Measurements from ENCODE around the gene KRI1. TPM values are rescaled to one million over a fixed set of nuclear protein-coding genes. Genes with fewer than 3 reads are reported as not detected.
A peak's percentile ranks its signal among the peaks of the same experiment; 100 is the strongest.

KRI1 gene
- total RNA-seq, 1 experiment from 2014 or later: 57.4 TPM

GRCh38 chr19:10517361-10517759, 48.5 kb downstream of the KRI1 start, which contains the start of gene S1PR5:
Gene S1PR5, minus strand, starts transcription at chr19:10517447. Its CDS starts 2,436 bp downstream, at chr19:10515011.
- no peak within 1 kb of the TSS for H3K4ac ChIP-seq (ENCODE audit: low read depth, low read length)

More at GRCh38 chr19:10517361-10517759, 48.5 kb downstream of the KRI1 start, which contains the start of gene S1PR5:
- Histone ChIP-seq H3K9ac (ENCODE audit: extremely low read depth, insufficient read length, low read length) (no peak within 1 kb of the TSS), H2BK15ac (ENCODE audit: low read depth, low read length) (no peak within 1 kb of the TSS), H3K27me3 (ENCODE audit: insufficient read depth, low read length) (peaks cover 7% of the 10 kb centered on the region; the same call in 1 of the 2 replicates), H4K20me1 (ENCODE audit: control insufficient read depth, insufficient read depth, insufficient read length) (no peaks in the 10 kb centered on the region), H3K79me2 (ENCODE audit: insufficient read depth, low read length) (no peaks in the 10 kb centered on the region), H4K8ac (replicated peaks; ENCODE audit: insufficient read length, low read depth, low read length) (no peak within 1 kb of the TSS), H2AFZ (ENCODE audit: low read length) (peak within 1 kb of the TSS; percentile 27), H2BK120ac (ENCODE audit: low read depth, low read length, poor library complexity, severe bottlenecking) (no peak within 1 kb of the TSS), H4K5ac (ENCODE audit: insufficient read length, low read depth, low read length) (no peak within 1 kb of the TSS), H3K9me3 (ENCODE audit: control insufficient read depth, low read depth, low read length) (no peaks in the 10 kb centered on the region), H2BK20ac (ENCODE audit: low read depth, low read length, poor library complexity, severe bottlenecking) (no peak within 1 kb of the TSS), H3K23ac (ENCODE audit: insufficient read length, low read depth, low read length) (no peak within 1 kb of the TSS), H3K79me1 (ENCODE audit: insufficient read depth, low read depth, low read length, poor library complexity, severe bottlenecking) (no peaks in the 10 kb centered on the region), H2BK5ac (ENCODE audit: insufficient read length, low read length) (no peak within 1 kb of the TSS), H3K18ac (ENCODE audit: insufficient read length, low read depth, low read length) (no peak within 1 kb of the TSS), H3T11ph (ENCODE audit: low read length) (no peak within 1 kb of the TSS), H2AK5ac (ENCODE audit: insufficient read length, low read length) (no peak within 1 kb of the TSS), H3K56ac (ENCODE audit: insufficient read length, low read depth, low read length) (no peak within 1 kb of the TSS), H3K4me2 (ENCODE audit: insufficient read depth, insufficient read length, low read length) (peak within 1 kb of the TSS; percentile 79), H3K23me2 (ENCODE audit: insufficient read length, low read depth, low read length, poor library complexity, severe bottlenecking) (peaks cover 19% of the 10 kb centered on the region), H2BK12ac (ENCODE audit: insufficient read length, low read depth, low read length) (no peak within 1 kb of the TSS), H3K14ac (ENCODE audit: insufficient read depth, low read length) (no peak within 1 kb of the TSS; the same call in 1 of the 2 replicates), H3K4me1 (ENCODE audit: insufficient read depth, low read length) (no peaks in the 10 kb centered on the region; the same call in 1 of the 2 replicates), H3K27ac (ENCODE audit: insufficient read length, low read depth, low read length) (no peak within 1 kb of the TSS), H4K91ac (ENCODE audit: insufficient read length, low read depth, low read length) (no peak within 1 kb of the TSS)
- Mint-ChIP-seq H3K27ac (peak within 1 kb of the TSS in 1 of 3 experiments; percentile 86; a peak in 2 of 7 replicates), H3K27me3 (ENCODE audit: low read depth) (peaks cover 20% of the 10 kb centered on the region), H3K9me3 (no peaks in the 10 kb centered on the region; a peak in 1 of 5 replicates), H3K4me3 (peak within 1 kb of the TSS; percentile 75 to 87), H3K36me3 (ENCODE audit: insufficient read depth in 1 of 3, low read depth in 3 of 3) (peaks cover 7 to 10% (median 8%) of the 10 kb centered on the region in 3 experiments; a peak in 6 of 7 replicates), H3K4me1 (peaks cover 19 to 29% of the 10 kb centered on the region in 2 experiments)
- TF ChIP-seq, protein P1, sequence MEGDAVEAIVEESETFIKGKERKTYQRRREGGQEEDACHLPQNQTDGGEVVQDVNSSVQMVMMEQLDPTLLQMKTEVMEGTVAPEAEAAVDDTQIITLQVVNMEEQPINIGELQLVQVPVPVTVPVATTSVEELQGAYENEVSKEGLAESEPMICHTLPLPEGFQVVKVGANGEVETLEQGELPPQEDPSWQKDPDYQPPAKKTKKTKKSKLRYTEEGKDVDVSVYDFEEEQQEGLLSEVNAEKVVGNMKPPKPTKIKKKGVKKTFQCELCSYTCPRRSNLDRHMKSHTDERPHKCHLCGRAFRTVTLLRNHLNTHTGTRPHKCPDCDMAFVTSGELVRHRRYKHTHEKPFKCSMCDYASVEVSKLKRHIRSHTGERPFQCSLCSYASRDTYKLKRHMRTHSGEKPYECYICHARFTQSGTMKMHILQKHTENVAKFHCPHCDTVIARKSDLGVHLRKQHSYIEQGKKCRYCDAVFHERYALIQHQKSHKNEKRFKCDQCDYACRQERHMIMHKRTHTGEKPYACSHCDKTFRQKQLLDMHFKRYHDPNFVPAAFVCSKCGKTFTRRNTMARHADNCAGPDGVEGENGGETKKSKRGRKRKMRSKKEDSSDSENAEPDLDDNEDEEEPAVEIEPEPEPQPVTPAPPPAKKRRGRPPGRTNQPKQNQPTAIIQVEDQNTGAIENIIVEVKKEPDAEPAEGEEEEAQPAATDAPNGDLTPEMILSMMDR (conservative IDR thresholded peaks at IDR 0.05): no peak
- peak; percentile 75 for DNase-seq
- WGBS (ENCODE audit: extremely low coverage, insufficient read length, low lambda C conversion rate): no CpG with 5 or more reads among the region's 39 CpGs
